Thoracic aorta (tissue), 2 donors: ENCODE data around the gene GPATCH2. TPM values are rescaled to one million over a fixed set of nuclear protein-coding genes. Genes with fewer than 3 reads are reported as not detected.

Experiments used
- ATAC-seq: fragments of 150-250 bp; one replicate; pipeline ENCODE4 v1.8.0; 2017; ENCODE audit warnings: low read depth; ENCODE audit not compliant: insufficient number of reproducible peaks, low FRiP score
- DNase-seq: peaks from one replicate; pipeline ENCODE4 v3.0.0-alpha.2; 2020; ENCODE audit warnings: low spot score
- H3K27ac ChIP-seq, 2 donors: fragments of 200-600 bp; sonication (generic); 1 replicate in 1 of 2; 2 replicates in 1 of 2; pipeline ENCODE4 v1.5.1; 2016; ENCODE audit warnings: mild to moderate bottlenecking in 2 of 2, moderate library complexity in 2 of 2
- H3K27me3 ChIP-seq: fragments of 200-600 bp; sonication (generic); replicated peaks from 2 replicates; pipeline ENCODE4 v1.6.0; 2016; ENCODE audit warnings: mild to moderate bottlenecking; ENCODE audit not compliant: insufficient read depth
- H3K36me3 ChIP-seq: fragments of 200-600 bp; sonication (generic); one replicate; pipeline ENCODE4 v1.5.1; 2016
- H3K4me1 ChIP-seq, 2 donors: fragments of 200-600 bp; sonication (generic); 1 replicate in 1 of 2; 2 replicates in 1 of 2; pipeline versions ENCODE4 v1.5.1 to v1.6.0; 2016; ENCODE audit warnings: low read depth in 2 of 2, mild to moderate bottlenecking in 1 of 2; ENCODE audit not compliant: control insufficient read depth in 1 of 2
- H3K4me3 ChIP-seq: fragments of 200-600 bp; sonication (generic); 2 replicates; pipeline ENCODE4 v1.5.1; 2016; ENCODE audit warnings: mild to moderate bottlenecking
- H3K9me3 ChIP-seq: fragments of 200-600 bp; sonication (generic); 2 replicates; pipeline ENCODE4 v1.5.1; 2016
- total RNA-seq, 2 donors: library from RNA; depleted of rRNA; stranded (reverse); fragments of >200 nt; gene quantifications; one replicate each; pipeline versions ENCODE4 v1.1.0 to v1.2.3, GENCODE V29; 2016
- TF ChIP-seq, protein P1 (sequence below): fragments of 200-600 bp; sonication (generic); IDR thresholded peaks from one replicate; pipeline ENCODE4 v1.5.1; 2019; ENCODE audit warnings: antibody characterized with exemption

The GPATCH2 gene
- total RNA-seq, 2 donors from 2014 or later = 16.2 to 20.5 TPM

DNA sequence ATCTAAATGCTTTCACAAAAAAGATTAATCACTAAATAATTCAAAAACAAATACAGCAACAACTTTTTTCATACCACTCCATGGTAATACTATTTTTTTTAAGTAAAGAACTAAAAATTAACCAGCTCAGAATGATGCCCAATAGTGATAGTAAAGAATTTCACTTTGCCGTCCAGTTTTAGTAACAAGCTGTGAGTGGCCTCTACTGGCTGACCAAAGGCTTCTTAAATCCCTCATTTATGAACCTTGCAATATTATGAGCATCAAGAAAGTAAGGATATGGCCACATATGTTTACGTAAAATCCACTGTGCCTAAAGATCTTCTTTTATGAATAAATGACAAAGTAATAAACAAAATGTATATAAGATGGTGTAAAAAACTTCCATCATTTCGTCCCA is 108.6 kb downstream of the GPATCH2 start:
- Histone ChIP-seq H3K27me3 (no peaks in the 10 kb centered on the region), H3K36me3 (no peaks in the 10 kb centered on the region), H3K4me3 (no peak overlapping the region), H3K9me3 (no peaks in the 10 kb centered on the region), H3K27ac (no peak overlapping the region), H3K4me1 (peaks cover 13 to 17% of the 10 kb centered on the region in 2 donors)
- DNase-seq (no peak), ATAC-seq (no peak)
- TF ChIP-seq, protein P1, sequence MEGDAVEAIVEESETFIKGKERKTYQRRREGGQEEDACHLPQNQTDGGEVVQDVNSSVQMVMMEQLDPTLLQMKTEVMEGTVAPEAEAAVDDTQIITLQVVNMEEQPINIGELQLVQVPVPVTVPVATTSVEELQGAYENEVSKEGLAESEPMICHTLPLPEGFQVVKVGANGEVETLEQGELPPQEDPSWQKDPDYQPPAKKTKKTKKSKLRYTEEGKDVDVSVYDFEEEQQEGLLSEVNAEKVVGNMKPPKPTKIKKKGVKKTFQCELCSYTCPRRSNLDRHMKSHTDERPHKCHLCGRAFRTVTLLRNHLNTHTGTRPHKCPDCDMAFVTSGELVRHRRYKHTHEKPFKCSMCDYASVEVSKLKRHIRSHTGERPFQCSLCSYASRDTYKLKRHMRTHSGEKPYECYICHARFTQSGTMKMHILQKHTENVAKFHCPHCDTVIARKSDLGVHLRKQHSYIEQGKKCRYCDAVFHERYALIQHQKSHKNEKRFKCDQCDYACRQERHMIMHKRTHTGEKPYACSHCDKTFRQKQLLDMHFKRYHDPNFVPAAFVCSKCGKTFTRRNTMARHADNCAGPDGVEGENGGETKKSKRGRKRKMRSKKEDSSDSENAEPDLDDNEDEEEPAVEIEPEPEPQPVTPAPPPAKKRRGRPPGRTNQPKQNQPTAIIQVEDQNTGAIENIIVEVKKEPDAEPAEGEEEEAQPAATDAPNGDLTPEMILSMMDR = no peak

DNA sequence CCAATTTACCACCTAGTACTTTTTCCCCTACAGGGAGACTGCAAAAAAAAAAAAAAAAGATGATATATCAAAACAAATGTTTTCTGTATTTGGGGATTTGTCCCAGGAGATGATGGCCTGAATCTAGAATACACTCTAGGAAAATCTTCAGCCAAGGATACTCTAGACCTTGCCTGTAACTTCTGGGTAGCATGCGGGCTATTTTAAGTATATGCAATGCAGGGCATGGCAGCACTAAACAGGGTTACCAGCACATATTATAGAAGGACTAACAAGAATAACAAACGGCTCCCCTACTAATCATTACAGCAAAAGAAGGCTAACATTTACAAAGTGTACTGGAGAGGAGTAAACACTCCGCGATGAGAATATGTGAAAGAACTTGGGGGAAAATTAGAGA is 109.6 kb downstream of the GPATCH2 start:
- TF ChIP-seq, protein P1 = no peak
- peaks cover 12 to 13% of the 10 kb centered on the region in 2 donors for H3K4me1 ChIP-seq
- no peak for ATAC-seq
- H3K27ac ChIP-seq = no peak overlapping the region
- no peak for DNase-seq
- no peaks in the 10 kb centered on the region for H3K9me3 ChIP-seq
- no peaks in the 10 kb centered on the region for H3K27me3 ChIP-seq
- no peak overlapping the region for H3K4me3 ChIP-seq
- no peaks in the 10 kb centered on the region for H3K36me3 ChIP-seq

DNA sequence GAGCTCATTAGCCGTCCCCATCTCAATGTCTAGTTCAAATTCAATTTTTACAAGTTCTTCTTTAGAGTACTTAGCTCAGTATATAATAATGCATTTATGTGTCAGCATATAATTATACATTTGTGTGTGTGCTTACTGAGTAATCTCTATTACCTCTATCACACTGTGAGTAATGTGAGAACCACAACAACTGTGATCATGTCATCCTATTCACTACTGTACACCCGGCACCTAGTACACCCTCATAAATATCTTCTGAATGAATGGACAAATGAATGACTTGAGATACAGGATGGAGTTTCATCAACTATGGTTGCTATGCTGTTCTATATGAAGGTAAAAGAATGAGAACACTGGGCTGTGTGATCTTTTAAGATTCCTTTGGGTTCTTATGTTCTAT is 124.0 kb downstream of the GPATCH2 start:
- H3K4me3 ChIP-seq = no peak overlapping the region
- DNase-seq (no peak), ATAC-seq (no peak)
- H3K9me3 ChIP-seq = no peaks in the 10 kb centered on the region
- TF ChIP-seq, protein P1 = no peak
- H3K4me1 ChIP-seq = no peaks in the 10 kb centered on the region
- no peaks in the 10 kb centered on the region for H3K36me3 ChIP-seq
- no peak overlapping the region for H3K27ac ChIP-seq
- no peaks in the 10 kb centered on the region for H3K27me3 ChIP-seq

DNA sequence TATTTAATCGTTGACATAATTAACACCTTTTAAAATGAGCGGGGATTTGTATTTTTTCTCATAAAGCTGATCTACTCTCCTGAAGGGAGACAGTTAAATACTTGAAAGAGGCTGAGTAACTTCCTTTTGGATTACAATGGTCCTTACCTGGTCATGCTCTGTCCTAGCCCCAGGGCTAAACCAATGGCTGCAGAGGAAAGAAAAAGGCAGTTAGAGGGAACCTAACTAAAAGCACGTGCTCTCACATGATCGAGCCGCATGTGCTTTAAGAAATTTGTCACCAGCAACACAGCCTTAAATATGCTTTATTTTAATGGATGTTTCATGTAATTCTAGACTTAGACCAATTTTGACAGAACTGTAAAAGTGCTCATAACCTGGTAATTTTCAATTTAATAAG is 132.7 kb downstream of the GPATCH2 start:
- no peaks in the 10 kb centered on the region for H3K9me3 ChIP-seq
- DNase-seq = no peak
- TF ChIP-seq, protein P1 = no peak
- ATAC-seq = no peak
- H3K27me3 ChIP-seq = no peaks in the 10 kb centered on the region
- H3K4me3 ChIP-seq = no peak overlapping the region
- no peaks in the 10 kb centered on the region for H3K4me1 ChIP-seq
- H3K36me3 ChIP-seq = peaks cover 1% of the 10 kb centered on the region
- H3K27ac ChIP-seq = no peak overlapping the region

DNA sequence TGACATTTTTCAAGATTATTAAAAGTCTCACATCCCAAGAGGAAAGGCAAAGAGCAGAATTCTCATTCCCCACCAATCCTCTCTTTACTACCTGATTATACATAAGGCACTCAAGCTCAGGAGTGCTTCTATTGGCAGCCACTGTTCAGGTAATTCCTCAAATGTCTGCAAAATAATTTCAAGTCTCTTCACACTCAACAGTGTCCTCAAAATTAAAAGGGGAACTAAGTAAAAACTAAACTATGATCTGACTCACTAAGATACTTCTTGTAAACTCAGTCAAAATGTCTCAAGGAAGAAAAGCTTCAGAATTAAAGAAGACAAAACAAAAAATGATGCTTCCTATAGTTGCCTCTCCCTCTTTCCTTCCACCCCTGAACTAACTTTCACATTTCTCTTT is 135.6 kb downstream of the GPATCH2 start:
- no peak for DNase-seq
- H3K27me3 ChIP-seq = no peaks in the 10 kb centered on the region
- peaks cover 2% of the 10 kb centered on the region for H3K36me3 ChIP-seq
- H3K4me3 ChIP-seq = no peak overlapping the region
- TF ChIP-seq, protein P1 = no peak
- no peaks in the 10 kb centered on the region for H3K9me3 ChIP-seq
- no peaks in the 10 kb centered on the region for H3K4me1 ChIP-seq
- no peak overlapping the region for H3K27ac ChIP-seq
- no peak for ATAC-seq
